GM19035 (cell line): ENCODE data around the gene CDCA5.

Experiments used
- ATAC-seq: cut with Tn5 transposase; IDR thresholded peaks from one replicate; pipeline ENCODE4 v1.9.1; 2021; ENCODE audit not compliant: unreplicated experiment

The CDCA5 gene

GRCh38 chr11:65083834-65084597, at the start of gene CDCA5, which contains the start of gene ZFPL1:
Gene CDCA5 (minus strand): TSS chr11:65084040. CDS start chr11:65083978, 62 bp downstream.
Gene ZFPL1 (plus strand): TSS chr11:65084222. CDS start chr11:65084699, 477 bp downstream.
- ATAC-seq, result peak; percentile 88

GRCh38 chr11:65132988-65133700, 49.3 kb upstream of the CDCA5 start:
- ATAC-seq, result no peak

- ATAC-seq, result no peak
Measured at GRCh38 chr11:65132238-65132987, 48.6 kb upstream of the CDCA5 start.

GRCh38 chr11:65131895-65132237, 48.0 kb upstream of the CDCA5 start:
- ATAC-seq, result no peak

GRCh38 chr11:65131417-65131776, 47.6 kb upstream of the CDCA5 start:
- no peak for ATAC-seq

GRCh38 chr11:65130631-65131416, 47.0 kb upstream of the CDCA5 start:
- no peak for ATAC-seq

GRCh38 chr11:65129649-65130441, 46.0 kb upstream of the CDCA5 start:
- ATAC-seq, result no peak

GRCh38 chr11:65128182-65129145, 44.6 kb upstream of the CDCA5 start:
- no peak for ATAC-seq

- no peak for ATAC-seq
Measured at GRCh38 chr11:65127473-65128181, 43.8 kb upstream of the CDCA5 start.

- ATAC-seq, result no peak
Measured at GRCh38 chr11:65126624-65127274, 42.9 kb upstream of the CDCA5 start.

GRCh38 chr11:65125197-65126056, 41.6 kb upstream of the CDCA5 start:
- no peak for ATAC-seq

GRCh38 chr11:65124480-65125196, 40.8 kb upstream of the CDCA5 start:
- no peak for ATAC-seq

- peak; percentile 61 for ATAC-seq
Measured at GRCh38 chr11:65121865-65122696, 38.2 kb upstream of the CDCA5 start, which contains the start of the genes FAU and MRPL49. Gene FAU (minus strand): TSS chr11:65122134. CDS start chr11:65121813, 321 bp downstream. Gene MRPL49 (plus strand): TSS chr11:65122321. CDS start chr11:65122347, 26 bp downstream.

GRCh38 chr11:65121447-65121864, 37.6 kb upstream of the CDCA5 start:
- no peak for ATAC-seq

- ATAC-seq, result no peak
Measured at GRCh38 chr11:65120831-65121230, 37.0 kb upstream of the CDCA5 start.
